Measurements from ENCODE around the gene CTBS.

DNA sequence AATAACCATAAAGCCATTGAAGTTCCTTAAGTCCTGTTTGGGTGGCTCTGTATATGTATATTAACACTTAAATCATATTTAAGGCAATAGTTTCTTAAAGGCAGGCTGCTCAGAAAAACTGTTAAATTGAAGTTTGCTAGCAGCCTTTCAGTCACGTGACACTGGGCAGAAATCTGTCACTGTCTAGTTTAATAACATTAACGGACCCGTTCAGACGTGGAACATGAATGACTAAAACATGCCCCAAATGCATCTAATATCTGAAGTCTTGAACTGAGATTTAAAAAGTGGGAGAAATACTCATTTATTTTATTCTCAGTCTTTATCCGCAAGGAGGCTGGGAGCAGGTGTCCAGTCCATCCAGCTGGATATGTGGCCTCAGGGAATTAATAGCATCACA lies 71.3 kb downstream of the CTBS start:
- TF ChIP-seq, protein P1, sequence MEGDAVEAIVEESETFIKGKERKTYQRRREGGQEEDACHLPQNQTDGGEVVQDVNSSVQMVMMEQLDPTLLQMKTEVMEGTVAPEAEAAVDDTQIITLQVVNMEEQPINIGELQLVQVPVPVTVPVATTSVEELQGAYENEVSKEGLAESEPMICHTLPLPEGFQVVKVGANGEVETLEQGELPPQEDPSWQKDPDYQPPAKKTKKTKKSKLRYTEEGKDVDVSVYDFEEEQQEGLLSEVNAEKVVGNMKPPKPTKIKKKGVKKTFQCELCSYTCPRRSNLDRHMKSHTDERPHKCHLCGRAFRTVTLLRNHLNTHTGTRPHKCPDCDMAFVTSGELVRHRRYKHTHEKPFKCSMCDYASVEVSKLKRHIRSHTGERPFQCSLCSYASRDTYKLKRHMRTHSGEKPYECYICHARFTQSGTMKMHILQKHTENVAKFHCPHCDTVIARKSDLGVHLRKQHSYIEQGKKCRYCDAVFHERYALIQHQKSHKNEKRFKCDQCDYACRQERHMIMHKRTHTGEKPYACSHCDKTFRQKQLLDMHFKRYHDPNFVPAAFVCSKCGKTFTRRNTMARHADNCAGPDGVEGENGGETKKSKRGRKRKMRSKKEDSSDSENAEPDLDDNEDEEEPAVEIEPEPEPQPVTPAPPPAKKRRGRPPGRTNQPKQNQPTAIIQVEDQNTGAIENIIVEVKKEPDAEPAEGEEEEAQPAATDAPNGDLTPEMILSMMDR (IDR thresholded peaks at IDR 0.05; ENCODE audit: poor library complexity, severe bottlenecking): no peak
- TF ChIP-seq RAD21 (conservative IDR thresholded peaks at IDR 0.05) (no peak), REST (IDR thresholded peaks at IDR 0.05; ENCODE audit: borderline replicate concordance) (no peak), EZH2 (IDR thresholded peaks at IDR 0.05; ENCODE audit: borderline replicate concordance, insufficient read depth, low read length, poor library complexity, severe bottlenecking) (no peak), POLR2AphosphoS5 (IDR thresholded peaks at IDR 0.05) (no peak), MXI1 (conservative IDR thresholded peaks at IDR 0.05; ENCODE audit: poor library complexity, severe bottlenecking) (no peak), TAF1 (IDR thresholded peaks at IDR 0.05; ENCODE audit: low read depth) (no peak)
